Activated CD8-positive, alpha-beta memory T cell treated with anti-CD3 and anti-CD28 coated beads for 24 hours (primary cell): Measurements from ENCODE around the gene DUSP2.
"Not testable (repeated sequence)": the region's sequence is repeated elsewhere in the genome, so short reads cannot be mapped to it uniquely, and the experiment has no call there.

ENCODE experiments used
- DNase-seq: peaks from one replicate; pipeline ENCODE4 v3.0.0-alpha.2; 2020

The DUSP2 gene

DNA sequence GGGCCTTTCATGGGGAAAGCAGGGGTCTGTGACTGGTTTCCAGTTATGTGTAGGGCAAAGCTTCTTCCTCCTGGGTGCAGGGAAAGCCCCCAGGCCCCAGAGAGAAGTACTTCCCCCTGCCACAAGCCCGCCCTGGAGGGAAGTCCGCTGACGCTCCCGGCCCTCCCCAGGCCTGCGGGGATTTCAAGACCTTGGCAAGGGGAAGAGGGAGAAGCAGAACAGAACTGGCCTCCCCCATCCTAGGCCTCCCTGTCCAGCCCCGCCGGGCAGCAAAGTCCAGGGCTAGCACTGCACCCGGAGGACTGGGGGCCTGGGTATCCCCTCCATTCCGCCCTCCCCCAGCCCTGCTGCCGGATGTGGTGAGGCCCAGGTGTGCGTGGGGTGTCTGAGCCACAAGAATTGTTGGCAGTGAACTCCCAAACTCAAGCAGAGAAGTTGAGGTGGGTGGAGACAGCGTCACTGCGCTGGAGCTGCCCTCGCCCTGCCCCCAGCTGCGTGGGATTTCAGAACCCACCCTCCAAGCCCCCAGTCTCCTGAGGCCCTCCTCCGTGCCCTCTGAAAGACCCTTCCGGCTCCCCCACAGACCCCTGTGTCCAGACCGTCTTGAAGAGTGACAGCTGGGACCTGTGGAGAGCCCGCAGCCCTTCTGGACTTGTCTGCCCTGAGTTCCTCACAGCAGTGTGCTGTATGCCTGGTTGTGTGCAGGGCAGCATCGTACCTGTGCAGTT lies 1.1 kb upstream of the DUSP2 start:
- DNase-seq: peak; percentile 96

GRCh38 chr2:96145848-96146152 lies 560 bp upstream of the DUSP2 start:
- no peak for DNase-seq

DNA sequence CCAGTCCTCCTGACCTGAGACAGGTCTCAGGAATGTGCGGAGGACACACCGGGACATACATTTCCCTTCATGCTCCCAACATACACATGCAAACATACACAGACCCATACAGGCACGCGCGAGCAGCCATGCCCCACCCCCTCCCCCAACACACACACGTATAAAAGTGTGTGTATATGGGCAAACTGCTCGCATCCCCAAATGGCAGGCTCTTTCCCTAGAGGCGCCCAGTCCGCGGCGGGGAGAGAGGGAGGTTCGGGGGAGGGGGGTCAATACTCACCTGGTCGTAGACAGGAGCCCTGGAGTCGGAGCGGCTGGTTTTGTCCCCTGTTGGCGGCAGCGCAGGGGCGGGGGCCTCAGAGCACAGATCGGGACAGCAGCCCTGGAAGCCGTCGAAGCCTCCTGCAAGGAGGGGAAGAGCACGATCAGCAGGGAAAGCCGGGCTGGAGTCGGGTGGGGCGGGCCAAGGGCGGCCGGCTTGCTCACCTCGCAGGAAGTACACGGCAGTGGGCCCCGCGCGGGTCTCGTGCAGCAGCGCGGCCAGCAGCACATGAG lies 682 bp downstream of the DUSP2 start:
- DNase-seq: peak; percentile 88

DNA sequence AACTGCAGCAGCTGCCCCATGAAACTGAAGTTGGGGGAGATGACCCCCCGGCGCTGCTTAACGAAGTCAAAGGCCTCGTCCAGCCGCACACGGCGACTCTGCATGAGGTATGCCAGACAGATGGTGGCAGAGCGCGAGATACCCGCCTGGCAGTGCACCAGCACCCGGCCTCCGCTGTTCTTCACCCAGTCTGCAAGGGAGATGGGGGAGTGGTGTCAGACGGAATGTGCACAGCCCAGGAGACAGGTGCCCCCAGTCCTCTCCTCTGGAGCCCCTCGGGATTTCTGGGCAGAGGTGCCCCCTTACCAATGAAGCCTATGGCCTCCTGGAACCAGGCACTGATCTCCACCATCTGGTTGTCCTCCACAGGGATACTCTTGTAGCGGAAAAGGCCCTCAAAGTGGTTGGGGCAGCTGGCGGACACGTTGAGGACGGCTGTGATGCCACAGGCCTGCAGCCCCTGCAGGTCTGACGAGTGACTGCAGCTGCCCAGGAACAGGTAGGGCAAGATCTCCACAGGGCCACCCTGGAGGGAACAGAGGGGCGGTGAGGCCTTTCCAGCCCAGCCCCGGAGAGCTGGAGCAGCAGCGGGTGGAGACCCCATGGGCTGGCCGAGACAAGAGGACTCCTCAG lies 1.3 kb downstream of the DUSP2 start:
- peak; percentile 85 for DNase-seq

- peak; percentile 81 for DNase-seq
These were observed 1.9 kb downstream of the DUSP2 start for GRCh38 chr2:96143231-96143847.

- DNase-seq: peak; percentile 91
These were observed 2.8 kb downstream of the DUSP2 start for GRCh38 chr2:96142217-96143113.

DNA sequence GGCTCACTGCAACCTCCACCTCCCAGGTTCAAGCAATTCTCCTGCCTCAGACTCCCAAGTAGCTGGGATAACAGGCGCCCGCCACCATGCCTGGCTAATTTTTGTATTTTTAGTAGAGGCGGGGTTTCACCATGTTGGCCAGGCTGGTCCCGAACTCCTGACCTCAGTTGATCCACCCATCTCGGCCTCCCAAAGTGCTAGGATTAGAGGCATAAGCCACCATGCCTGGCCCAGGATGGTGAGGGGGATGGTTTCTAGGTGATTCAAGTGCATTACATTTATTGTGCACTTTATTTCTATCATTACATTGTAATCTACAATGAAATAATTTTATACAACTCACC lies 3.6 kb downstream of the DUSP2 start:
- DNase-seq: not testable (repeated sequence)

GRCh38 chr2:96140941-96141623 lies 4.2 kb downstream of the DUSP2 start:
- peak; percentile 73 for DNase-seq

DNA sequence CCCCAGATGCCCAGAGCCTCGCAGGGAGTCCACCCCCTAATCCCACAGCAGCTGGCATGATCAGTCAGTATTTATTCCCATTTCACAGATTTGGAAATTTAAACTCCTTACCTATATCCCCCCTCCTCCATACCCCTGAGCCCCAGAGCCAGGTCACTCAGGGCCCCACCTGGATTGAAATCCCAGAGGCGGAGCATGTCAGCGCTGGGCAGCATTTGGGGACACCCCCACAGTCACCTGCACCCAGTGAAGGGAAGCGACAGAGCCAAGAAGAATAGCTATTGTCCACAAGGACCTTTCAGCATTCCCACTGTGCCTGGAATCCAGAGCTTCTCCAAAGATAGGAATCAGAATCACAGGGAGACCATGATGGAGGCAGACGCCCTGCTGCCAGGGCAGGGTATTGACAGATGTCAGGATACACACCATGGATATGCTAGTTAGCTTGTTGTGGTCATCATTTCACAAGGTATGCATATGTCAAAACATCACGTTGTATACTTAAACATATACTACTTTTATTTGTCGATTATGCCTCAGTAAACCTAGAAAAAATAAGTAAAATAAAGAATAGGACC lies 6.0 kb downstream of the DUSP2 start:
- no peak for DNase-seq

DNA sequence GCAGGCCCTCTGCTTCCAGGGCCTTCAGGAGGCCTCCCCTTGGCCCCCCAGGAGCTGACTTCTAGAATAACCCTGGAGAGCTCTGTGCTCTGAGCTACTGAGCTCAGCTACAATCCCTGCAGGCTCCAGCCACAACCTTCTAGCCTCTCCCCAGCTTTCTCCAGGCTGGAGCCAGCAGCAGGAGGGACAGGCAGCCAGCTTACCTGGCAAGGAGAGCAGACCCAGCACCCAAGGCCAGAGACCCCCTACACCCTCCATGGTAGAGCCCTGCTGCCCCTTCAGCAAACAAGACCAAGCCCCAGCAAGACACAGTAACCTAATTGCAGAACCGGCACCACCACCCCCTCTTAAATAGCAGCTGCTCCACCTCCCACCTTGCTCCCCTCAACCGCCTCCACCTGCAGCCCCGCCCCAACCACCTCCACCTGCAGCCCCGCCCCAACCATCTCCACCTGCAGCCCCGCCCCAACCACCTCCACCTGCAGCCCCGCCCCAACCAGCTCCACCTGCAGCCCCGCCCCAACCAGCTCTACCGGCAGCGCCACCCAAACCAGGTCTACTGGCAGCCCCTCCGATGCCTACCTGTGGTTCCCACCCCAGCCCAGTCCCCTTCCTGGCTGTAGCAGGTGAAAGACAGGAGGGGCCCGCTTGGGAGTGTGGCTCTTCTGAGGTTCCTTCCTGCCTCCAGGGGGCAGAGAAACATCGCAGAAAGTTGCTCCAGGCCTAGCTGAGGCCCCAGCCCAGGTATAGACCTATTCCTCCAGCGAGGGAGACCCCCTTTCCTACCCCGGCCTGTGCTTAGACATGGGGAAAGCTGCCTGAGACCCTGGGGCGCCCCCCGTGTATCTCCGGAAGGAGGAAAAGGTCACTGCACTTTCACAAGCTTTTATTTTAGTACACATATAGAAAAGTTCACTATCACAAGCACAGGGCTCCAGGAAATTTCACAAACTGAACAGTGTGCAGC lies 6.8 kb downstream of the DUSP2 start, which contains the start of gene ASTL:
Gene ASTL (minus strand): TSS at position 324 of the 967 bp plus-strand sequence. CDS start 66 bp downstream, at position 258.
- peak; percentile 82 for DNase-seq

DNA sequence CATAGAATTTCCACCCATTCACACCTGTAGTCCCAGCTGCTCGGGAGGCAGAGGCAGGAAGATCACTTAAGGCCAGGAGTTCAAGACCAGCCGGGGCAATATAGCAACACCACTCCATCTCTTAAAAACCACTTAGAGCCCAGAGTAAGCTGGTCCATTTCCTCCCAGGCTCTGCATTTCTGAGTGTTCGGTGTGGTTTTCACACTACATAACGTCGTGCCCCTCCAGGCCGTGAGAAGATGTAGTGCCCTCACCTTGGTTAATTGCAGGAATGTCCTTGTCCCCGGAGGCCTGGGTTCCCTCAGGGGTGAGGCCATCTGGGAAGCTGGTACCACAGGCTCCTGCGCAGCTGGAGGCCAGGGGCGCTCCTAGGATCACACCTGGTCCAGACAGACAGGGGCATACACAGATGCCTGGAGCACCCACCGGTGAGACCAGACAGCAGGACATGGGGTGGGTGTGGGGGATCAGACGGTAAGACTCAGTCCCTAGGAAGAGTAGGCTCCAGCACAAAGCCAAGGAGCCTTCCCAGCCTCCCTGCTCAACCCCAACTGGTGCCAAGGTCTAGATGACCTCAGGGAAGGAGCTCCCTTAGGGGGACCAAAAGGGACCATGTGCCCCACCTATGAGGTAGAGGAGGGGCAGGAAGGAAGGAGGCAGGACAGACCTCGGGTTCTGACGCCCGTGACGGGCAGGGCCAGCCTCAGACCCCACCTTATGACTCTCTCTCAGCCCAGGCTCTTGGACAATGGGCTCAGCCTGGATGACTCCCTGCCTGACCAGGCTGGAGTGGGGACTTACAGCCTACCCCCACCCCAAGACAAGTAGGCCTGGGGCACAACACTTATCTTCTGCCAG lies 7.7 kb downstream of the DUSP2 start:
- no peak for DNase-seq

DNA sequence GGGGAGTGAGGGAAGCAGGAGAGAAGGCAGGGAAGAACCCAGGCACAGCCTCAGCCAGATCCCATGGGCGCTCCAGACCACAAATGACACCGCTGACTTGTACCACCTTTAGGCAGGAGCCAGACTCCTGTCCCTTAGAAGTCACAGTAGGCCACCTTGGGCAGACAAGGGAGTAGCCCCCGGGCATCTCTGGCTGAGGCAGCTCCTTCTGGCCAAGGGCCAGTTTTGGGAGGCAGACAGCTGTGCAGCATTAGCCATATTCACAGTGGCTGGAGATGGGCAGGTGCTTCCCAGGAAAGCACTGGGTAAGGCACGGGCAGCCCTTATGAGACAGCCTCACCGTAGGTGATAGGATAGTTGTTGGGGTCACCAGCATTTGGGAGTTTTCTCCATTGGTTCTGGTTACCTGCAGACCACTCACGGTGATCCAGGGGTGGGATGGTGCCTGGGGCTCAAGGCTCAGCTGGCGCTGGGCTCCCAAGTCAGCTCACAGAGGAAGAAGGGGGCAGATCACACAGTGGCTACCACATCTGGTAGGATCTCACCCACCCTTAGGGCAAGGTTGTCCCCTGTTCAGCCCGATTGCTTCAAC lies 9.0 kb downstream of the DUSP2 start:
- DNase-seq: no peak

GRCh38 chr2:96135621-96136020 lies 9.6 kb downstream of the DUSP2 start:
- DNase-seq: no peak

DNA sequence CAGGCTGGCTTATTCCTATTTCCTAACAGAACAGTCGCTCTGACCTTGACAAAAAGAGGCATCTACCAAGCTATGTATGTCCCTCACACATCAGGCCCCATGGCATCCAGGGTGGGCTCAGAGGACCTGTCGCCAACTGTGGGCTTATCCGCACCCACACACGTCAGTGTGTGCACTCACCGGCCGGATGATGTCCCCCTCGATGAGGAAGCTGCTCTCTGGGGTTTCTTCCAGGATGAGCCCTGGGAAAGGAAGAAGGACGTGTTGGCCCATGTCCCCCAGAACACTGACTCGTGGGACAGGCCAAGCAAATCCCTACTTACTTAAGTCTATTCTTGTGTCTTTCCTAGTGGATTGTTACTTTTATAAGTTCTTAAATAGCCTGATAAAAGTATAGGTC lies 10.1 kb downstream of the DUSP2 start:
- DNase-seq: no peak

- DNase-seq: no peak
These were observed 10.8 kb downstream of the DUSP2 start for GRCh38 chr2:96134421-96134820.

DNA sequence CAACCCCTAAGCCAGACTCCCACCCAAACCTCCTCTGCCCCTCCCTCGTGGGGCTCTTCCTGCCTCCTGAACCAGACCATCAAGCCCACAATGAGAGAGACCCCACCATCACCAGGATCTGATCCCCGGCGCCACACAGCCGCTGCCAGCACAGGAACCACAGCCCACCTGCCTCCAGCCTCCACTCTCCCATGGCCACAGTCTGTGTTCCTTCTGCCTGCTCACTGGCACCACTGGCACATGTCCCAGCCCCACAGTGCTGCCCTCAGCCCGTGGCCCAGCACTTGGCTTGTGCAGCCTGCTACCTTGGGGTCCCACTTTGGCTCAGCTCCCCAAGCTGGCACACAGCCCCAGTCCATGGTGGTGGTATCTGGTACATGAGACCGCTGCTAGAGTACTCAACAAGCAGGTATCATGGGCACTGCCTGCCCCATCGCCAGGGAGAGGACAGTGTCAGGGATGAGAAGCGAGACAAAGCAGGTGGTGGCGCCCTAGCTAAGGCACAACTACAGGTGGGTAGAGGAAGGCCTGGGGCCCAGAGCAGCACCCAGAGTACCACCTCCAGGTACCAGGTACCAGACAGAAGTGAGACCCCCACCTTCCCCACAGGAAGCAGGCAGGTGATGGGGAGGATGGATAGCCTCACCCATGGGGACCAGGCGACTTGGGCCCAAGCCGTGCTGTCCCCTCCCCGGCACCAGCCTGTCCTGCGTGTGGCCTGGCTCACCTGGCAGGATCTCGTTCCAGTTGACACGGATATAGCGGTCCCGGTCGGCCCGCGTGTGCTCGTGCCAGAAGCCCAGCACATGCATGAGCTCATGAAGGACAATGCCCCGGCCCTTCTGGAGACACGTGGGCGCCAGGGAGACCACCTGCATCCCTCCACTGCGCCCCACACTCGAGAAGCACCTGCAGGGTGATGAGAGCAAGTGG lies 13.2 kb downstream of the DUSP2 start:
- no peak for DNase-seq

DNA sequence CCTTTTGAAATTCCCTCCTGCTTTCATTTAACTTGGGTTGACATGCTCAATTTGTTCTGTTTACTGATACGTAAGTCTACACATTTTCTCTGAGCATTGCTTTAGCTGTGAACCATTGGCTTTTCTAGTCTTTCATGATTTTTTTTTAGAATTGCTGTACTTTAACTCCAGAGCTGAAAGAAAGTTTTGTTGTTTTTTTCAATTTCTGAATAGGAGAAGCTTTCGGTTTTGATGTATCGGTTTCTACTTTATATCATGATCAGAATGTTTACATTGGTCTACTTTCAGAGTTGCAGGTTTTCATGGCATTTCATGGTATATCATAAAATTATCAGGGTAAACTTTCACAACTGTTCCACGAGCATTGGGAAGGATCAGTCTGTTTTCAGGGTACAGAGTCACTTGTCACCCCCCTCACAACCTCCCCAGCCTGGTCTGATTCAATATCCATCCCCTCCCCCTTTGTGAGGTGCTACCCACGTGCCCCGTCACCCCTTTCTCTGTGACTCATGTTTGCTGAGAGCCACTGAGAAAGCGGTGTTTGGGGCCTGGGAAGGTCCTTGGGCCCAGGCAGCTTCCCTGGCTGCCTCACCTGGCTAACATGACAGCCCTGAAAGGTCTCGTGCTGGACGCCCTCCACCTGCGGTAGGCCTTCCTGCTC lies 14.0 kb downstream of the DUSP2 start:
- peak; percentile 68 for DNase-seq

- DNase-seq: no peak
These were observed 14.8 kb downstream of the DUSP2 start for GRCh38 chr2:96130483-96130882.
